CD14-positive monocyte (primary cell): ENCODE measurements around the gene SMIM43. TPM values are rescaled to one million over a fixed set of nuclear protein-coding genes. Genes with fewer than 3 reads are reported as not detected.

Source experiments
- DNase-seq, 3 donors: peaks; one replicate each; pipeline ENCODE4 v3.0.0-alpha.2; 2011 to 2022
- H2AFZ ChIP-seq: 2 replicates; pipeline ENCODE4 v1.6.0; 2012; ENCODE audit warnings: mild to moderate bottlenecking, low read depth, low read length, inconsistent platforms; ENCODE audit not compliant: insufficient read depth, poor library complexity, severe bottlenecking
- H3K27ac ChIP-seq, 2 donors: 1 replicate in 1 of 2; 2 replicates in 1 of 2; pipeline ENCODE4 v1.5.1; 2012 to 2013; ENCODE audit warnings: low read length in 2 of 2, control low read depth in 1 of 2, inconsistent platforms in 1 of 2, low read depth in 1 of 2, mild to moderate bottlenecking in 1 of 2
- H3K27me3 ChIP-seq, 2 donors: one replicate each; pipeline versions ENCODE4 v1.6.0 to v1.6.1; 2011 to 2013; ENCODE audit warnings: low read length in 2 of 2; ENCODE audit not compliant: control insufficient read depth in 2 of 2, insufficient read depth in 2 of 2
- H3K36me3 ChIP-seq, 2 donors: replicated peaks in 1 of 2; 1 replicate in 1 of 2; 2 replicates in 1 of 2; pipeline versions ENCODE4 v1.5.1 to v1.6.1; 2012 to 2013; ENCODE audit warnings: low read length in 2 of 2, control low read depth in 1 of 2, inconsistent platforms in 1 of 2, mild to moderate bottlenecking in 1 of 2; ENCODE audit not compliant: insufficient read depth in 2 of 2, control insufficient read depth in 1 of 2
- H3K4me1 ChIP-seq, 2 donors: 1 replicate in 1 of 2; 2 replicates in 1 of 2; pipeline versions ENCODE4 v1.5.1 to v1.6.1; 2012 to 2013; ENCODE audit warnings: low read length in 2 of 2, control low read depth in 1 of 2, inconsistent platforms in 1 of 2, mild to moderate bottlenecking in 1 of 2, moderate library complexity in 1 of 2; ENCODE audit not compliant: insufficient read depth in 2 of 2, control insufficient read depth in 1 of 2
- H3K4me2 ChIP-seq: replicated peaks from 2 replicates; pipeline ENCODE3; 2012; ENCODE audit warnings: low read length, moderate library complexity, mild to moderate bottlenecking; ENCODE audit not compliant: poor library complexity, severe bottlenecking; ENCODE audit errors: extremely low read depth
- H3K4me3 ChIP-seq, 3 experiments: fragments of 200-600 bp in 1 of 3; sonication (generic) in 1 of 3; replicated peaks in 1 of 3; 1 replicate in 2 of 3; 2 replicates in 1 of 3; pipeline ENCODE4 v1.5.1; 2011 to 2013; ENCODE audit warnings: low read length in 3 of 3, mild to moderate bottlenecking in 3 of 3, control low read depth in 2 of 3, low read depth in 2 of 3, inconsistent platforms in 1 of 3, moderate library complexity in 1 of 3
- H3K79me2 ChIP-seq: 2 replicates; pipeline ENCODE4 v1.6.0; 2012; ENCODE audit warnings: mild to moderate bottlenecking, control low read depth, inconsistent platforms, low read length, moderate library complexity; ENCODE audit not compliant: insufficient read depth
- H3K9ac ChIP-seq: 2 replicates; pipeline ENCODE4 v1.6.0; 2017; ENCODE audit warnings: low read length, mild to moderate bottlenecking; ENCODE audit not compliant: insufficient read depth, poor library complexity, severe bottlenecking
- H3K9me3 ChIP-seq, 2 donors: replicated peaks in 1 of 2; 1 replicate in 1 of 2; 2 replicates in 1 of 2; pipeline versions ENCODE4 v1.5.1 to v1.6.1; 2012 to 2013; ENCODE audit warnings: low read length in 2 of 2, control low read depth in 1 of 2; ENCODE audit not compliant: control insufficient read depth in 1 of 2, insufficient read depth in 1 of 2
- H4K20me1 ChIP-seq: 2 replicates; pipeline ENCODE4 v1.6.0; 2012; ENCODE audit warnings: mild to moderate bottlenecking, low read length, control low read depth, moderate library complexity; ENCODE audit not compliant: insufficient read depth
- H3K27ac Mint-ChIP-seq, 7 donors: one replicate each; pipeline ENCODE4 v1.8.0; 2020; ENCODE audit warnings: mild to moderate bottlenecking in 7 of 7, mixed read lengths in 7 of 7, moderate library complexity in 6 of 7, inconsistent platforms in 2 of 7
- H3K27me3 Mint-ChIP-seq, 3 donors: one replicate each; pipeline ENCODE4 v1.8.0; 2021 to 2022; ENCODE audit warnings: low read depth in 3 of 3, mild to moderate bottlenecking in 3 of 3, mixed read lengths in 3 of 3, moderate library complexity in 3 of 3, inconsistent platforms in 1 of 3
- H3K36me3 Mint-ChIP-seq, 2 donors: one replicate each; pipeline ENCODE4 v1.8.0; 2020; ENCODE audit warnings: mixed read lengths in 2 of 2, inconsistent platforms in 1 of 2, mild to moderate bottlenecking in 1 of 2
- H3K4me1 Mint-ChIP-seq: one replicate; pipeline ENCODE4 v1.8.0; 2020; ENCODE audit warnings: mild to moderate bottlenecking, mixed read lengths
- H3K4me3 Mint-ChIP-seq, 2 donors: one replicate each; pipeline ENCODE4 v1.8.0; 2020; ENCODE audit warnings: mild to moderate bottlenecking in 2 of 2, mixed read lengths in 2 of 2, moderate library complexity in 1 of 2
- H3K9me3 Mint-ChIP-seq, 7 donors: one replicate each; pipeline ENCODE4 v1.8.0; 2020 to 2022; ENCODE audit warnings: mixed read lengths in 7 of 7, mild to moderate bottlenecking in 6 of 7, moderate library complexity in 6 of 7, inconsistent platforms in 2 of 7
- WGBS: methylation state at CpG from one replicate; pipeline ENCODE4 v1.1.5; 2013; ENCODE audit warnings: missing lambda C conversion rate; ENCODE audit not compliant: insufficient coverage; 5-methylcytosine and 5-hydroxymethylcytosine counted together
- intact Hi-C, 2 donors: fragments of 100-400 bp; cut with micrococcal nuclease; formaldehyde crosslinking; loops; one replicate each; pipeline versions ENCODE4 v1.15.0 to v1.15.1; 2023
- polyA plus RNA-seq, 3 donors: library from polyadenylated mRNA; depleted of rRNA in 1 of 3; unstranded in 2 of 3; stranded (reverse) in 1 of 3; fragments of 300-500 nt in 2 of 3; fragments of >200 nt in 1 of 3; fragmentation: Illumina TruSeq in 2 of 3; gene quantifications; 1 replicate in 2 of 3; 2 replicates in 1 of 3; pipeline ENCODE4 v1.2.3, GENCODE V29; 2012 to 2021
- TF ChIP-seq, protein P1 (sequence below): fragments of 200-600 bp; IDR thresholded peaks from one replicate; pipeline ENCODE4 v1.8.0; 2022; ENCODE audit warnings: antibody characterized with exemption, mild to moderate bottlenecking

SMIM43 gene
- polyA plus RNA-seq, 3 donors, result not detected

DNA sequence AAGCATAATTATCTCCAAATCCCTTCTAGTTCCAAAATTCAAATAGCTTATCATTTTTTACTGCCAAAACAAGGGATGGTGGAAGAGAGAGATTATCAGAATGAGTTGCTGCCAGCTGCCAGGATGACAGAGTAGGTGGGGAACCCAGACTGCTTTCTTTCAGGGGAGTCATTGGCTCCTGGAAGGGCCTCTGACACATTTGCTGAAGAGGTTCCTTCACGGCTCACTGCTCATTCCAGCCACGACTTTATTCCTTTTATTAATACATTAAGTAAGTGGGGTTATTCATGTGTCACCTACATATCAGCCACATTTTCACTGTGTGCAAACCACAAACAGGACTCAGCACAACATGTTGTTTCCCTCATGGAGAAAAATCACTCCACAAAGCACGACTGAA lies 12.7 kb upstream of the SMIM43 start:
- Mint-ChIP-seq H3K4me3 (no peak overlapping the region), H3K27me3 (peaks cover 7 to 20% (median 9%) of the 10 kb centered on the region in 3 donors), H3K36me3 (no peaks in the 10 kb centered on the region), H3K9me3 (peaks cover 0 to 4% (median 0%) of the 10 kb centered on the region in 7 donors), H3K27ac (no peak overlapping the region), H3K4me1 (no peaks in the 10 kb centered on the region)
- DNase-seq, result no peak
- Histone ChIP-seq H3K9ac (no peak overlapping the region), H3K4me3 (no peak overlapping the region), H3K4me2 (no peak overlapping the region), H3K4me1 (no peaks in the 10 kb centered on the region), H3K79me2 (no peaks in the 10 kb centered on the region), H3K27ac (no peak overlapping the region), H4K20me1 (no peaks in the 10 kb centered on the region), H3K36me3 (no peaks in the 10 kb centered on the region), H2AFZ (no peak overlapping the region), H3K9me3 (no peaks in the 10 kb centered on the region), H3K27me3 (peaks cover 0 to 4% of the 10 kb centered on the region in 2 donors)
- intact Hi-C loops, result no loop called here
- WGBS, result 67% methylated on average over 1 of the region's 3 CpGs
- TF ChIP-seq, protein P1, sequence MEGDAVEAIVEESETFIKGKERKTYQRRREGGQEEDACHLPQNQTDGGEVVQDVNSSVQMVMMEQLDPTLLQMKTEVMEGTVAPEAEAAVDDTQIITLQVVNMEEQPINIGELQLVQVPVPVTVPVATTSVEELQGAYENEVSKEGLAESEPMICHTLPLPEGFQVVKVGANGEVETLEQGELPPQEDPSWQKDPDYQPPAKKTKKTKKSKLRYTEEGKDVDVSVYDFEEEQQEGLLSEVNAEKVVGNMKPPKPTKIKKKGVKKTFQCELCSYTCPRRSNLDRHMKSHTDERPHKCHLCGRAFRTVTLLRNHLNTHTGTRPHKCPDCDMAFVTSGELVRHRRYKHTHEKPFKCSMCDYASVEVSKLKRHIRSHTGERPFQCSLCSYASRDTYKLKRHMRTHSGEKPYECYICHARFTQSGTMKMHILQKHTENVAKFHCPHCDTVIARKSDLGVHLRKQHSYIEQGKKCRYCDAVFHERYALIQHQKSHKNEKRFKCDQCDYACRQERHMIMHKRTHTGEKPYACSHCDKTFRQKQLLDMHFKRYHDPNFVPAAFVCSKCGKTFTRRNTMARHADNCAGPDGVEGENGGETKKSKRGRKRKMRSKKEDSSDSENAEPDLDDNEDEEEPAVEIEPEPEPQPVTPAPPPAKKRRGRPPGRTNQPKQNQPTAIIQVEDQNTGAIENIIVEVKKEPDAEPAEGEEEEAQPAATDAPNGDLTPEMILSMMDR, result no peak

DNA sequence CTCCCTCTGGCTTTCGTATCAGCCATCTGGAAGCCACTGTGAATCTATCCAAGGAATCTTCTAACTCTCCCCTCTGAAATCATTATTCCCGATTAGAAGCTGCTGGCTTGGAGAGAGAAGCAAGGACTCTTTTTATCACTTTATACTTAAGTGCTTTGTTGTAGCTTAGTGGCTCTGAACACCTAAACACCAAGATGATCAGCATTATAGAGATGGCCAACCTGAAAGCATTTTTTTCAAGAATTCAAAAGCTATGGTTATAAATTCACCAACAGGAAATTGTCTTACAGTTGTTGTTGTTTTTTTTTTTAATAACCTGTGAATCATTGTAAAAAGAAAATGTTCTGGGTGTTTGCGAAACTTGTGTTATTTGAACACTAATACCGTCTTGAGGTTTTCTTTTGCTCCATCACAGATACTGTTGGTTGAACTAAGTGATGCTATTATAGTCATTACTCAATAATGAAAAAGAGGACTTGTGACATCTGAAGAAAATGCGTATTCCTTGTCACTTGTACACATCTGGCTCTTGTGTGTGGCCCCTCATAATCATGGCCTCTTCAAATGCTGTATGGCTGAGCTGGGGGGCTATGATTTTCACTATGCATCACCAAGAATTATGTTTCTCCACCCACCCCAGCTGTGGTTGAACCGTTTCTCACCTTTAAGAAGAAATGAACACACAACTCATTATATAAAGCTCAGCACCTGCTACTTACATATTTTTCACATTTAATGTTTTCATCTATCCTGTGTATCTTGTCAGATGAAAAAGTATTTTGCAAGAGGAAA lies 11.8 kb upstream of the SMIM43 start:
- H3K4me1 Mint-ChIP-seq, result no peaks in the 10 kb centered on the region
- H3K79me2 ChIP-seq, result no peaks in the 10 kb centered on the region
- no peaks in the 10 kb centered on the region for H3K36me3 ChIP-seq
- H3K4me1 ChIP-seq, result no peaks in the 10 kb centered on the region
- H3K4me3 ChIP-seq, result no peak overlapping the region
- H3K9me3 Mint-ChIP-seq, result peaks cover 0 to 4% (median 2%) of the 10 kb centered on the region in 7 donors
- H2AFZ ChIP-seq, result no peak overlapping the region
- H3K9me3 ChIP-seq, result no peaks in the 10 kb centered on the region
- H3K27ac ChIP-seq, result no peak overlapping the region
- H3K4me3 Mint-ChIP-seq, result no peak overlapping the region
- H3K4me2 ChIP-seq, result no peak overlapping the region
- H3K27ac Mint-ChIP-seq, result no peak overlapping the region
- no CpG with 5 or more reads among the region's 6 CpGs for WGBS
- intact Hi-C loops, result no loop called here
- no peaks in the 10 kb centered on the region for H3K36me3 Mint-ChIP-seq
- H3K9ac ChIP-seq, result no peak overlapping the region
- peaks cover 7 to 22% (median 9%) of the 10 kb centered on the region in 3 donors for H3K27me3 Mint-ChIP-seq
- peaks cover 0 to 4% of the 10 kb centered on the region in 2 donors for H3K27me3 ChIP-seq
- TF ChIP-seq, protein P1, result no peak
- no peaks in the 10 kb centered on the region for H4K20me1 ChIP-seq
- no peak for DNase-seq
